Mucosa of descending colon (tissue), 3 donors: Measurements from ENCODE around the gene CCDC88B. TPM values are rescaled to one million over a fixed set of nuclear protein-coding genes. Genes with fewer than 3 reads are reported as not detected.
A peak's percentile ranks its signal among the peaks of the same experiment; 100 is the strongest.

Source experiments
- ATAC-seq: fragments of 200-7000 bp; cut with Tn5 transposase; one replicate; pipeline ENCODE4 v1.9.1; 2020; ENCODE audit warnings: mild to moderate bottlenecking, moderate library complexity
- DNase-seq, 3 donors: peaks; one replicate each; pipeline ENCODE4 v3.0.0-alpha.2; 2020
- H3K36me3 ChIP-seq: fragments of 200-600 bp; one replicate; pipeline ENCODE4 v1.8.0; 2021; ENCODE audit warnings: low read depth, mild to moderate bottlenecking
- H3K4me1 ChIP-seq: fragments of 200-600 bp; one replicate; pipeline ENCODE4 v1.8.0; 2021; ENCODE audit warnings: low read depth, mild to moderate bottlenecking
- H3K4me3 ChIP-seq: fragments of 200-600 bp; one replicate; pipeline ENCODE4 v1.8.0; 2021; ENCODE audit warnings: mild to moderate bottlenecking
- H3K9me3 ChIP-seq: fragments of 200-600 bp; one replicate; pipeline ENCODE4 v1.8.0; 2021; ENCODE audit warnings: mild to moderate bottlenecking
- CTCF ChIP-seq: fragments of 200-600 bp; IDR thresholded peaks from one replicate; pipeline ENCODE4 v1.8.0; 2022; ENCODE audit warnings: antibody characterized with exemption, mild to moderate bottlenecking
- intact Hi-C, 2 donors: fragments of 100-400 bp; cut with DNase I in 1 of 2; cut with micrococcal nuclease in 1 of 2; formaldehyde crosslinking; loops; one replicate each; pipeline versions ENCODE4 v1.11.0 to v1.11.1; 2022; cut with DNase I, micrococcal nuclease
- total RNA-seq, 3 donors: library from RNA; stranded (reverse); fragmentation: NEBNext Ultra II Directional in 2 of 3; extraction: Animal tissue kit (Norgen Biotek cat#: 25700) in 2 of 3; gene quantifications; one replicate each; pipeline versions ENCODE4 v1.2.1 to v1.2.4, GENCODE V29; 2021 to 2023
- donor health status: DM: no; HTN: no; CAD: no; lungs with moderate emphysema.
- donor health status: DM: no; HTN: no; CAD: no.
- donor health status: DM: no; HTN: yes; CAD: no.

CCDC88B gene
- total RNA-seq, 3 donors from 2014 or later = 13.4 to 32.5 (median 28.8) TPM

DNA sequence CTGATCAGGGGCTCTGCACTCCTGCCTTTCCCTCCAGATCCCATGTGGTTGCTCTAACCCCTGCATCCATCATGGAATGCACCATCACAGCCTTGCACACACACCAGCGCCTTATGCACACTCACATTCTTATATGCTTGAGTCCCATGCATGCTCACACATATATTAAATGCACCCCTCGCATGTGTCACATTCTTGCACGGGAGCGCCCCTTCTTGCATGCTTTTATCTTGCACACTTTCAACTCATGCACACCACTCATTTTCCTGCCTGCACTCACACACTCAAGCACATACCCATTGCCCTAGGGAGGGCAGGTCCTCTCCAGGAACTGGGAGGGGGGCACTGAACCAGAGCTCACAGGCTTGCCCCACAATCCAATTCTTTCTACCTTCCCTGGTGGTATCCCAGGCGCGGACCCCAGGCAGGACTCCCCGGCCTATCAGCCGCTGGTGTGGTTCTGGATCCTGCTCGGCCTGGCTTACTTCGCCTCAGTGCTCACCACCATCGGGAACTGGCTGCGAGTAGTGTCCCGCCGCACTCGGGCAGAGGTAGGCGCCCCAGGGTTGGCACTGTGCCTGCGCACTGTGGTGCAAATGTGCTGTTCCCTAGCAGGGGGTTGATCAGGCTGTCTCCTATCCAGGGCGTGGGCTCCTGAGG, 42.2 kb upstream of the CCDC88B start:
- intact Hi-C loops = no loop called here

GRCh38 chr11:64298966-64299846, 40.8 kb upstream of the CCDC88B start:
- H3K9me3 ChIP-seq = no peaks in the 10 kb centered on the region
- intact Hi-C loops = no loop called here
- no peak for TF ChIP-seq CTCF
- H3K36me3 ChIP-seq = no peaks in the 10 kb centered on the region
- DNase-seq = peak in 1 of 3 donors; percentile 75
- H3K4me3 ChIP-seq = no peak overlapping the region
- ATAC-seq = peak; percentile 30
- peaks cover 30% of the 10 kb centered on the region for H3K4me1 ChIP-seq

More for the DNA sequence above, 42.2 kb upstream of the CCDC88B start:
- TF ChIP-seq CTCF = no peak
- ATAC-seq (no peak), DNase-seq (peak in 2 of 3 donors; percentile 53 to 62)
- peaks cover 23% of the 10 kb centered on the region for H3K4me1 ChIP-seq
- no peaks in the 10 kb centered on the region for H3K36me3 ChIP-seq
- no peaks in the 10 kb centered on the region for H3K9me3 ChIP-seq
- H3K4me3 ChIP-seq = no peak overlapping the region

GRCh38 chr11:64299847-64300648, 40.0 kb upstream of the CCDC88B start, which contains the start of gene CATSPERZ:
Gene CATSPERZ (plus strand): TSS chr11:64300358. CDS start chr11:64300411, 53 bp downstream.
- peaks cover 31% of the 10 kb centered on the region for H3K4me1 ChIP-seq
- DNase-seq = peak in 2 of 3 donors; percentile 55 to 56
- no peak within 1 kb of the TSS for H3K4me3 ChIP-seq
- no peaks in the 10 kb centered on the region for H3K36me3 ChIP-seq
- no peak for TF ChIP-seq CTCF
- no peak for ATAC-seq
- H3K9me3 ChIP-seq = no peaks in the 10 kb centered on the region
- intact Hi-C loops = loop anchor here (5.0 to 10.0 kb wide), 2 partner anchors 93 to 95 kb away; partner anchors contain the start of gene FERMT3 (in 2 of the 2)

GRCh38 chr11:64303109-64304031, 36.6 kb upstream of the CCDC88B start:
- no peak overlapping the region for H3K4me3 ChIP-seq
- no peak for ATAC-seq
- H3K4me1 ChIP-seq = peaks cover 47% of the 10 kb centered on the region
- intact Hi-C loops = loop anchor here (5.0 to 10.0 kb wide), 2 partner anchors 96 to 99 kb away; partner anchors contain the start of gene FERMT3 (in 2 of the 2)
- H3K36me3 ChIP-seq = no peaks in the 10 kb centered on the region
- no peak for TF ChIP-seq CTCF
- no peak for DNase-seq
- no peaks in the 10 kb centered on the region for H3K9me3 ChIP-seq
